Loucy (cell line): ENCODE measurements around the gene FGFRL1.

Source experiments
- H2AFZ ChIP-seq: fragments of 200-600 bp; sonication (generic); 2 replicates; pipeline ENCODE4 v1.6.0; 2016; ENCODE audit warnings: antibody characterized with exemption, mild to moderate bottlenecking, low read length, moderate library complexity
- H3F3A ChIP-seq: fragments of 200-600 bp; 2 replicates; pipeline ENCODE4 v1.6.0; 2016; ENCODE audit warnings: antibody characterized with exemption, low read depth, mild to moderate bottlenecking
- H3K27me3 ChIP-seq: fragments of 200-600 bp; sonication (generic); 2 replicates; pipeline ENCODE4 v1.6.1; 2014; ENCODE audit warnings: low read length, mild to moderate bottlenecking; ENCODE audit not compliant: insufficient read depth, poor library complexity, severe bottlenecking
- H3K36me3 ChIP-seq: fragments of 200-600 bp; sonication (generic); 2 replicates; pipeline ENCODE4 v1.6.1; 2016; ENCODE audit warnings: low read length; ENCODE audit not compliant: insufficient read depth
- H3K4me1 ChIP-seq: fragments of 200-600 bp; sonication (generic); 2 replicates; pipeline ENCODE4 v1.5.1; 2014; ENCODE audit warnings: low read length, mild to moderate bottlenecking; ENCODE audit not compliant: insufficient read depth, poor library complexity, severe bottlenecking
- H3K4me2 ChIP-seq: fragments of 200-600 bp; sonication (generic); 2 replicates; pipeline ENCODE4 v1.6.0; 2014; ENCODE audit warnings: antibody characterized with exemption, low read length, low read depth, mild to moderate bottlenecking; ENCODE audit not compliant: poor library complexity, severe bottlenecking
- H3K4me3 ChIP-seq: fragments of 200-600 bp; sonication (generic); 2 replicates; pipeline ENCODE4 v1.5.1; 2014; ENCODE audit warnings: low read length, mild to moderate bottlenecking, mixed read lengths; ENCODE audit not compliant: poor library complexity, severe bottlenecking
- H3K79me2 ChIP-seq: fragments of 200-600 bp; sonication (generic); 2 replicates; pipeline ENCODE4 v1.6.1; 2014; ENCODE audit warnings: low read length; ENCODE audit not compliant: insufficient read depth
- H3K9ac ChIP-seq: fragments of 200-600 bp; sonication (generic); 2 replicates; pipeline ENCODE4 v1.6.0; 2014; ENCODE audit warnings: mild to moderate bottlenecking, low read depth, low read length, moderate library complexity; ENCODE audit not compliant: poor library complexity, severe bottlenecking
- H3K9me2 ChIP-seq: fragments of 200-600 bp; sonication (generic); replicated peaks from 2 replicates; pipeline ENCODE4 v1.6.1; 2016; ENCODE audit warnings: low read depth, low read length, mixed read lengths
- H3K9me3 ChIP-seq: fragments of 200-600 bp; sonication (generic); 2 replicates; pipeline ENCODE4 v1.6.1; 2014; ENCODE audit warnings: mild to moderate bottlenecking, antibody characterized with exemption, low read length, low read depth; ENCODE audit not compliant: insufficient read depth
- H4K20me1 ChIP-seq: fragments of 200-600 bp; sonication (generic); 2 replicates; pipeline ENCODE4 v1.6.0; 2014; ENCODE audit warnings: antibody characterized with exemption, low read length, mild to moderate bottlenecking; ENCODE audit not compliant: insufficient read depth, poor library complexity, severe bottlenecking
- EZH2phosphoT487 ChIP-seq: fragments of 200-600 bp; IDR thresholded peaks from 2 replicates; pipeline ENCODE4 v1.6.1; 2018; ENCODE audit warnings: antibody characterized with exemption, mild to moderate bottlenecking, moderate library complexity, borderline replicate concordance
- TF ChIP-seq, protein P1 (sequence below): fragments of 200-600 bp; sonication (generic); conservative IDR thresholded peaks from 2 replicates; pipeline ENCODE4 v1.5.1; 2014; ENCODE audit warnings: mild to moderate bottlenecking, antibody characterized with exemption, low read length

FGFRL1 gene

DNA sequence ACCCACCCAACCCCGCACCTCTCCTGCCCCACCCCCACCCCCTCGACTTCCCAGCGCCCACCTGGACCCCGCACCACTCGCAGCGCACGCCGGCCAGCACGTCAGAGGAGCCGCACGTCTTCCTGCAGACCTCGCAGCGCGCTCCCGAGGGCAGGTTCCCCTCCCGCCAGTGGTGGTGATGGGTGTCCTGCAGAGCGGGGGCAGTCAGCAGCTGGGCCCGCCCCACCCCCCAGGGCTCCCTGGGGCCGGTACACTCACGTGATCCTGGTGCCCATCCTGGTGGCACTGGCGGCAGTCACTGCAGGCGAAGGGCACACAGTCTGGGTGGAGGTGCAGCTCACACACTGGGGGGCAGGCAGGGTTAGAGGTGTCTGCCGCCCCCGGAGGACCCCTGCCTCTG lies 43.2 kb upstream of the FGFRL1 start:
- Histone ChIP-seq H3K36me3 (no peaks in the 10 kb centered on the region), H3K79me2 (peaks cover 11% of the 10 kb centered on the region; the same call in 1 of the 2 replicates), H3K27me3 (no peaks in the 10 kb centered on the region), H3K4me3 (no peak overlapping the region), H2AFZ (no peak overlapping the region), H3F3A (no peaks in the 10 kb centered on the region), H3K9ac (no peak overlapping the region), H3K4me1 (peaks cover 25% of the 10 kb centered on the region), H3K4me2 (no peak overlapping the region), H3K9me3 (no peaks in the 10 kb centered on the region), H4K20me1 (no peaks in the 10 kb centered on the region), H3K9me2 (no peaks in the 10 kb centered on the region)
- TF ChIP-seq, protein P1, sequence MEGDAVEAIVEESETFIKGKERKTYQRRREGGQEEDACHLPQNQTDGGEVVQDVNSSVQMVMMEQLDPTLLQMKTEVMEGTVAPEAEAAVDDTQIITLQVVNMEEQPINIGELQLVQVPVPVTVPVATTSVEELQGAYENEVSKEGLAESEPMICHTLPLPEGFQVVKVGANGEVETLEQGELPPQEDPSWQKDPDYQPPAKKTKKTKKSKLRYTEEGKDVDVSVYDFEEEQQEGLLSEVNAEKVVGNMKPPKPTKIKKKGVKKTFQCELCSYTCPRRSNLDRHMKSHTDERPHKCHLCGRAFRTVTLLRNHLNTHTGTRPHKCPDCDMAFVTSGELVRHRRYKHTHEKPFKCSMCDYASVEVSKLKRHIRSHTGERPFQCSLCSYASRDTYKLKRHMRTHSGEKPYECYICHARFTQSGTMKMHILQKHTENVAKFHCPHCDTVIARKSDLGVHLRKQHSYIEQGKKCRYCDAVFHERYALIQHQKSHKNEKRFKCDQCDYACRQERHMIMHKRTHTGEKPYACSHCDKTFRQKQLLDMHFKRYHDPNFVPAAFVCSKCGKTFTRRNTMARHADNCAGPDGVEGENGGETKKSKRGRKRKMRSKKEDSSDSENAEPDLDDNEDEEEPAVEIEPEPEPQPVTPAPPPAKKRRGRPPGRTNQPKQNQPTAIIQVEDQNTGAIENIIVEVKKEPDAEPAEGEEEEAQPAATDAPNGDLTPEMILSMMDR, result no peak
- no peak for TF ChIP-seq EZH2phosphoT487

DNA sequence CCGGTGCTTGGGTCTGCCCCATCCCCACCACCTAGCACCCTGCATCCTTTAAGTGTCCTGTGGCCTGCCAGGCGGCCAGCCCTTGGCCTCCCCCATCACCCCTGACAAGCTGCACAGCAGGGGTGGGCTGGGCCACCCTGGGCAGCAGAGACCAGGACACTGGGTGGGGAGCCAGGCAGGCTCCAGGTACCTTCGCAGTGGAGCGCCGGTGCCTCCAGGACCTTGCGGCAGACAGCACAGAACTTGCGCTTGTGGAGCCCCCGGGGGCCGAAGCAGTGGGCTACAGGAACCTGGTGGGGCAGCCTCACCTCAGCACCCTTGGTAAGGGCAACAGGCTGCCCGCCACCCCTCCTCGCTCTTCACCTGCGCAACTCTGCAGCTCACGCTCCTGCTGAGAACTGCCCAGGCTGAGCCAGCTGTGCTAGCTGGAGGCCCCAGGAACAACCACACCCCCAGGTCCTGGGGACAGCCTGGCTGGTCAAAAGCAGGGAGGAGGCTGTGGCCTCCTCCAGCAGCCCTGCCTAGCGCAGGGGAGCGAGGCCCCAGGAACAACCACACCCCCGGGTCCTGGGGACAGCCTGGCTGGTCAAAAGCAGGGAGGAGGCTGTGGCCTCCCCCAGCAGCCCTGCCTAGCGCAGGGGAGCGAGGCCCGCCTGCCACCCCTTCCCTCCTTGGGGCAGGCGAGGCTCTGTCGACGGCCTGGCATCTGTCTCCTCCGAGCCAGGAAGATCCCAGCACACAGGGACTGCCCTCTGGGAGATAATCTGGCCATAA lies 42.6 kb upstream of the FGFRL1 start:
- Histone ChIP-seq H3K9me2 (no peaks in the 10 kb centered on the region), H3K27me3 (no peaks in the 10 kb centered on the region), H2AFZ (no peak overlapping the region), H4K20me1 (no peaks in the 10 kb centered on the region), H3K9ac (no peak overlapping the region), H3F3A (no peaks in the 10 kb centered on the region), H3K4me3 (no peak overlapping the region), H3K4me2 (no peak overlapping the region), H3K4me1 (peaks cover 25% of the 10 kb centered on the region), H3K79me2 (peaks cover 11% of the 10 kb centered on the region; the same call in 1 of the 2 replicates), H3K9me3 (no peaks in the 10 kb centered on the region), H3K36me3 (no peaks in the 10 kb centered on the region)
- TF ChIP-seq, protein P1, result no peak
- no peak for TF ChIP-seq EZH2phosphoT487

DNA sequence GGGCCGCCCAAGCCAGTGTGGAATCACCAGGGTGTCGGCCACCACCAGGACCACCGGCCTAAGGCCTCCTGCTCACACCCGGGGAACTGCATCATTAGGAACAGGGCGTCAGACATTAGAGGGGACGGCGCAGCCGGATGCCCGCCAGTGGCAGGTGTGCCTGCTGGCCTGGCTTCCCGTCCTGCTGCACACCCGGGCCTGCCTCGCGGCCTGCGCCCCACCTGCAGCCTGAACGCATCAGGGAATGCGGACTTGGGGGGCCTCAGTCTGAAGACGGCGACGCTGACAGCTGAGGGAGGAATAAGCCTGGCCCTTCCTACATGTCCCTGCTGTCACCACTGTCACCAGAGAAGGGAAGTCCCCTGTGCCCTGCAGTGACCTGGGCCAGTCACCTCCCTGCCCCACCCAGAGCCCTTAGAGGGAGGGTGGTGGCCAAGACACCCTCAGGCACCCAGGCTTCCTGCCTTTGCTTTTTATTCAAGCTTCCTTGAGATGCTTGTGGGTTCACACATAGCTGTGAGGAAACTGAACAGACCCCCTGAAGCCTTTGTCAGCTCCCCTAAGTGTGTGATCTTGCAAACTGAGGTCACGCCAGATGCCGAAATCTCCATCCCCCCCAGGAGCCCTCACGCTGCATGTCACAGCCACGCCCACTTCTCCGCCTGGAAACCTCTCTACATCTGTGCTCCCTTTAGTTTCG lies 41.2 kb upstream of the FGFRL1 start:
- H3K27me3 ChIP-seq, result no peaks in the 10 kb centered on the region

More for the DNA sequence above, 41.2 kb upstream of the FGFRL1 start:
- H3K4me2 ChIP-seq, result peak overlapping the region; percentile 28
- no peaks in the 10 kb centered on the region for H3K36me3 ChIP-seq
- TF ChIP-seq EZH2phosphoT487, result no peak
- TF ChIP-seq, protein P1, result no peak
- no peak overlapping the region for H2AFZ ChIP-seq
- H4K20me1 ChIP-seq, result no peaks in the 10 kb centered on the region
- H3K9me3 ChIP-seq, result no peaks in the 10 kb centered on the region
- peaks cover 11% of the 10 kb centered on the region; the same call in 1 of the 2 replicates for H3K79me2 ChIP-seq
- no peak overlapping the region for H3K9ac ChIP-seq
- no peak overlapping the region for H3K4me3 ChIP-seq
- no peaks in the 10 kb centered on the region for H3K9me2 ChIP-seq
- H3F3A ChIP-seq, result no peaks in the 10 kb centered on the region
- peaks cover 25% of the 10 kb centered on the region for H3K4me1 ChIP-seq
